ENCODE data around the gene TBX4.
"Not testable (repeated sequence)": the region's sequence is repeated elsewhere in the genome, so short reads cannot be mapped to it uniquely, and the experiment has no call there.

The TBX4 gene

GRCh38 chr17:61426482-61427304, 25.5 kb upstream of the TBX4 start:
- DNase-seq (ENCODE audit: low spot score), result no peak
- TF ChIP-seq, protein P1, sequence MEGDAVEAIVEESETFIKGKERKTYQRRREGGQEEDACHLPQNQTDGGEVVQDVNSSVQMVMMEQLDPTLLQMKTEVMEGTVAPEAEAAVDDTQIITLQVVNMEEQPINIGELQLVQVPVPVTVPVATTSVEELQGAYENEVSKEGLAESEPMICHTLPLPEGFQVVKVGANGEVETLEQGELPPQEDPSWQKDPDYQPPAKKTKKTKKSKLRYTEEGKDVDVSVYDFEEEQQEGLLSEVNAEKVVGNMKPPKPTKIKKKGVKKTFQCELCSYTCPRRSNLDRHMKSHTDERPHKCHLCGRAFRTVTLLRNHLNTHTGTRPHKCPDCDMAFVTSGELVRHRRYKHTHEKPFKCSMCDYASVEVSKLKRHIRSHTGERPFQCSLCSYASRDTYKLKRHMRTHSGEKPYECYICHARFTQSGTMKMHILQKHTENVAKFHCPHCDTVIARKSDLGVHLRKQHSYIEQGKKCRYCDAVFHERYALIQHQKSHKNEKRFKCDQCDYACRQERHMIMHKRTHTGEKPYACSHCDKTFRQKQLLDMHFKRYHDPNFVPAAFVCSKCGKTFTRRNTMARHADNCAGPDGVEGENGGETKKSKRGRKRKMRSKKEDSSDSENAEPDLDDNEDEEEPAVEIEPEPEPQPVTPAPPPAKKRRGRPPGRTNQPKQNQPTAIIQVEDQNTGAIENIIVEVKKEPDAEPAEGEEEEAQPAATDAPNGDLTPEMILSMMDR (IDR thresholded peaks at IDR 0.05; ENCODE audit: extremely low read depth, missing control alignments), result no peak

GRCh38 chr17:61427567-61427966, 24.7 kb upstream of the TBX4 start:
- TF ChIP-seq, protein P1 (IDR thresholded peaks at IDR 0.05; ENCODE audit: extremely low read depth, missing control alignments), result no peak
- no peak for DNase-seq (ENCODE audit: low spot score)

DNA sequence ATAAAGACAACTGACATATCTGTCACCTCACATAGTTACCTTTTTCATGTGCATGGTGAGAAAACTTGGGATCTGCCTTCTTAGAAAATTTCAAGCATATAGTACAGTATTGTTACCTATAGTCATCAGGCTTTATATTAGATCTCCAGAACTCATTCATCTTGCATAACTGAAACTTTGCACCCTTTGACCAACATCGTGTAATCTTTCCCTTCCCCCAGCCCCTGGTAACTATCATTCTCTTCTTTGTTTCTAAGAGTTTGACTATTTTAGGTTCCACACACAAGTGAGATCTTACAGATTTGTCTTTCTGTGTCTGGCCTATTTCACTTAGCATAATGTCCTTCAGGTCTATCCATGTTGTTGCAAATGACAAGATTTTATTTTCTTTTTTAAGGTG, 22.9 kb upstream of the TBX4 start:
- TF ChIP-seq, protein P1 (IDR thresholded peaks at IDR 0.05; ENCODE audit: extremely low read depth, missing control alignments), result no peak
- DNase-seq (ENCODE audit: low spot score), result no peak

- not testable (repeated sequence) for DNase-seq (ENCODE audit: low spot score)
Measured at GRCh38 chr17:61429831-61430230, 22.4 kb upstream of the TBX4 start.

- no peak for DNase-seq (ENCODE audit: low spot score)
- TF ChIP-seq, protein P1 (IDR thresholded peaks at IDR 0.05; ENCODE audit: extremely low read depth, missing control alignments), result no peak
Measured at GRCh38 chr17:61431594-61432311, 20.5 kb upstream of the TBX4 start.

GRCh38 chr17:61436273-61436672, 15.9 kb upstream of the TBX4 start:
- TF ChIP-seq, protein P1 (IDR thresholded peaks at IDR 0.05; ENCODE audit: extremely low read depth, missing control alignments), result no peak
- DNase-seq (ENCODE audit: low spot score), result no peak

DNA sequence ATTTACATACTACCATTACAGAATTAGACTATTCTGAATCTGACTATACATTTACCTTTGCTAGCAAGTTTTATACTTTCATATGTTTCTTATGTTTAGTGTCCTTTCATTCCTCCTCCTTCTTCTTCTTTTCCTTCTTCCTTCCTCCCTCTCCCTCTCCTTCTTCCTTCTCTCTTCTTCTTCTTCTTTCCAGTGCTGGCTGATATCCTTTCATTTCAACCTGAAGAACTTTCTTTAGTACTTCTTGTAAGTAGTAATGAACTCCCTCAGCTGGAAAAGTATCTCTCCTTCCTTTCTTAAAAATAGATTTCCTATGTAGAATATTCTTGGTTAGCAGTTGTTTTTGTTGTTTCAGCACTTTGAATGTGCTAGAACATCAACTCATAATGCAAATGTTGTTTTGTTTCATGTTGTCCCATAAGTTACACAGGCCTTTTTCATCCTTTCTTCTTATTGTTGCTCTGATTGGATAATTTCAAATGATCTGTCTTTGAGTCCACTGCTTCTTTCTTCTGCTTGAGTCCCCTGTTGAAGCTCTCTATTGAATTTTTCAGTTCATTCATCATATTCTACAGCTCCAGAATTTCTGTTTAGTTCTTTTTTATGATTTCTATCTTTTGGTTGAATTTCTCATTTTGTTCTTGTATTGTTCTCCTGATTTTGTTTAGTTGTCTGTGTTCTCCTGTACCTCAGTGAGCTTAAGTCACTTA, 15.1 kb upstream of the TBX4 start:
- TF ChIP-seq, protein P1 (IDR thresholded peaks at IDR 0.05; ENCODE audit: extremely low read depth, missing control alignments), result no peak
- no peak for DNase-seq (ENCODE audit: low spot score)
